Mucosa of rectum (tissue), 2 donors: ENCODE results near the gene ANO6.
A peak's percentile ranks its signal among the peaks of the same experiment; 100 is the strongest.

ENCODE experiments used
- H3K27ac ChIP-seq, 2 donors: one replicate each; pipeline ENCODE4 v1.7.0; 2013; ENCODE audit warnings: inconsistent platforms in 2 of 2, low read depth in 2 of 2, low read length in 2 of 2
- H3K27me3 ChIP-seq, 2 donors: one replicate each; pipeline ENCODE4 v1.7.0; 2013; ENCODE audit warnings: low read length in 2 of 2; ENCODE audit not compliant: control insufficient read depth in 2 of 2, insufficient read depth in 2 of 2
- H3K36me3 ChIP-seq, 2 donors: one replicate each; pipeline ENCODE4 v1.7.0; 2013; ENCODE audit warnings: low read length in 2 of 2; ENCODE audit not compliant: control insufficient read depth in 2 of 2, insufficient read depth in 2 of 2
- H3K4me1 ChIP-seq, 2 donors: one replicate each; pipeline ENCODE4 v1.7.0; 2013; ENCODE audit warnings: low read length in 2 of 2, mild to moderate bottlenecking in 1 of 2; ENCODE audit not compliant: control insufficient read depth in 2 of 2, insufficient read depth in 2 of 2
- H3K4me3 ChIP-seq, 2 donors: one replicate each; pipeline ENCODE4 v1.7.0; 2013; ENCODE audit warnings: low read length in 2 of 2
- H3K9ac ChIP-seq, 2 donors: one replicate each; pipeline ENCODE4 v1.7.0; 2013; ENCODE audit warnings: low read length in 2 of 2, low read depth in 1 of 2, mild to moderate bottlenecking in 1 of 2
- H3K9me3 ChIP-seq, 2 donors: one replicate each; pipeline ENCODE4 v1.7.0; 2013; ENCODE audit warnings: low read length in 2 of 2; ENCODE audit not compliant: control insufficient read depth in 2 of 2
- donor health status: healthy.
- donor health status: Normal muscosa, but diverticular disease.

Gene ANO6

GRCh38 chr12:45213107-45213506 lies 2.8 kb upstream of the ANO6 start:
- Histone ChIP-seq H3K4me1 (peaks cover 0 to 7% of the 10 kb centered on the region in 2 donors), H3K27ac (no peak overlapping the region), H3K36me3 (no peaks in the 10 kb centered on the region), H3K9me3 (no peaks in the 10 kb centered on the region), H3K4me3 (no peak overlapping the region), H3K9ac (no peak overlapping the region), H3K27me3 (no peaks in the 10 kb centered on the region)

GRCh38 chr12:45214071-45214470 lies 1.8 kb upstream of the ANO6 start:
- Histone ChIP-seq H3K9ac (no peak overlapping the region), H3K9me3 (no peaks in the 10 kb centered on the region), H3K36me3 (no peaks in the 10 kb centered on the region)

DNA sequence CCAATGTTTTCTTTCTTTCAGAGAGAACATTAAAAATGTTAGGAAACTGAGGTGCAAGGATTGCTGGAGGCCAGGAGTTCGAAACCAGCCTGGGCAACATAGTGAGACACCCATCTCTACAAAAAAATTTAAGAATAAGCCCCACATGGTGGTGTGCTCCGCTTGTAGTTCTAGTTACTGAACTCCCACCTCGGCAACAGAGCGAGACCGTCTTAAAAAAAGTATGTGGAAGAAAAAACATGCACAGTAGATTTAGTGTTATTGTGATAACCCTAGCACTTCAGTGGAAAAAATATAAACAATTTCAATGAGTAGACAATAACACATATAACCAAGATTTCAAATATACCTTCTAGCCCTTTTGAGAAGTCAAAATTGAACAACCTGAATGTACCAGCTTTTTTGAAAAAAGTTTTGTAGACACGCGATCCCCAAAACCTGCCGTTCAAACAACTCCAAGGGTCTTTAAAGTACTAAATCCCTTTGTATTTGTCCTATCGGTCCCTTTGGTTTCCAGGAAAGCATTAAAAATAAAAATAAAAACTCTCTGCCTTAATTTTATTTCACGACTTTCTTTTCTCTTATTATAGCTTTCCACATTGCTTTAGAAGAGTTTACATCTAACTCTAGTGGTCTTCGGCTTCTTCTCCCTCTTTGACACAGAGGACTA lies 1.0 kb upstream of the ANO6 start:
- H3K4me3 ChIP-seq, result peak overlapping the region; percentile 83 to 96
- peak overlapping the region; percentile 86 to 88 for H3K27ac ChIP-seq
- peak overlapping the region; percentile 77 to 81 for H3K9ac ChIP-seq
- H3K9me3 ChIP-seq, result no peaks in the 10 kb centered on the region
- no peaks in the 10 kb centered on the region for H3K36me3 ChIP-seq
- no peaks in the 10 kb centered on the region for H3K27me3 ChIP-seq
- H3K4me1 ChIP-seq, result peaks cover 0 to 7% of the 10 kb centered on the region in 2 donors

More at GRCh38 chr12:45214071-45214470, 1.8 kb upstream of the ANO6 start:
- Histone ChIP-seq H3K27me3 (no peaks in the 10 kb centered on the region), H3K4me3 (no peak overlapping the region), H3K27ac (no peak overlapping the region), H3K4me1 (peaks cover 0 to 7% of the 10 kb centered on the region in 2 donors)

DNA sequence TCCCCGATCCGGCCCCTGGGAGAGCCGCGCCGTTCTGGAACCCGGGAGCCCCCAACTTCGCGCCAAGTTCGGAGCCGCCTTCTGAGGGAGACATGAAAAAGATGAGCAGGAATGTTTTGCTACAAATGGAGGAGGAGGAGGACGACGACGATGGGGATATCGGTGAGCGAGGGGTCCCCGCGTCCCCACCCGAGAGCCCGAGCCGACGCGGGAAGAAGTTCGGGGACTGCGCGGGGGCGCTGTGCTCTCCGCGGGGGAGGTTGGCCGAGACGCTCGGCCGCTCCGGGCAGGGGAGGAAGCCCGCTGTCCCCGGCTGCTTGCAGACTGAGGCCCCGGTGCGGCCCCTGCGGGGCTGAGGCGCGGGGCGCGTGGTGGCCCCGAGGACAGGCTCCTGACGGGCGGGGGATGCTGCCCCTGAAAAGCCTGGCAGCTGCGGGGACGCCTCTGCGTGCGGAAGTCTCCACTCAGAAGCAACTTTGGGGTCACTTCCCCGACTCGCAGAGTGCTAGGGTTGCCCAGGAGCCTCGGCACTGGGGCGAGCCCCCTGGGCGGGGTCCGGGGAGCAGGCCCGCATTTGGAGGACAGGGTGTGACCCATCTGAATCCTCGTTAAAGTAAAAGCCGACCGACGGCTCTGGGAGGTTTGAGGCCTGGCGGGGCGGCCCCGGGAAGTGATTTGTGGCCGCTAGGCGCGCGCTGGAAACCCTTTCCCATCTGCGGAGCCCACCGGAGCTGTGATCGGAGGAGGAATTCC lies 511 bp downstream of the ANO6 start:
- Histone ChIP-seq H3K27ac (peak overlapping the region; percentile 86 to 88), H3K9me3 (no peaks in the 10 kb centered on the region), H3K9ac (peak overlapping the region; percentile 77 to 81), H3K4me1 (peaks cover 0 to 7% of the 10 kb centered on the region in 2 donors), H3K36me3 (no peaks in the 10 kb centered on the region), H3K27me3 (no peaks in the 10 kb centered on the region), H3K4me3 (peak overlapping the region; percentile 83 to 96)

DNA sequence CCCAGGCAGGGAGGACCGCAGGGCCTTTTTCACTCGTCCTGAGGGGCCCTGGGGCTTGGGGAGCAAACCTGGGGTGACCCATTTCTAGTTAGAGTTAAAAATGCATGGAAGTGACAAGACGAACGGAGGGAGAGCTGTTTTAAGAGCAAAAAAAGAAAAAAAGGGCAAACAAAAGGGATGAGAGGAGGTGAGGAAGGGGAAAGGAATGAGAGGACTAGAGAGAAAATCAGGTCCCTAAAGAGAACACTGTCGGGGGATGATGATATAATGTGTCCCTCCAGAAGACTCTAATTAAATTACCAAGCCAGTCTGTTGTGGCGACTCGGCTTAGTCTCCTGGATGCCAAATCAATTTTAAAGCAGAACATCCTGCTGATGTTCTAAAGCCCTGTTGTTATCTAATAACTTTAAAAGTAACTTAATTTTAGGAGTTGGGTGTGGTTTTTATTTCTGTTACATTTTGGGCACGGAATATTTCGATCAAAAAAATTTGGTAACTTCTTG lies 1.1 kb downstream of the ANO6 start:
- Histone ChIP-seq H3K4me1 (peaks cover 0 to 7% of the 10 kb centered on the region in 2 donors), H3K4me3 (peak overlapping the region; percentile 83 to 96), H3K36me3 (no peaks in the 10 kb centered on the region), H3K9me3 (no peaks in the 10 kb centered on the region), H3K9ac (peak overlapping the region; percentile 77 to 81), H3K27me3 (no peaks in the 10 kb centered on the region), H3K27ac (peak overlapping the region; percentile 86 to 88)

DNA sequence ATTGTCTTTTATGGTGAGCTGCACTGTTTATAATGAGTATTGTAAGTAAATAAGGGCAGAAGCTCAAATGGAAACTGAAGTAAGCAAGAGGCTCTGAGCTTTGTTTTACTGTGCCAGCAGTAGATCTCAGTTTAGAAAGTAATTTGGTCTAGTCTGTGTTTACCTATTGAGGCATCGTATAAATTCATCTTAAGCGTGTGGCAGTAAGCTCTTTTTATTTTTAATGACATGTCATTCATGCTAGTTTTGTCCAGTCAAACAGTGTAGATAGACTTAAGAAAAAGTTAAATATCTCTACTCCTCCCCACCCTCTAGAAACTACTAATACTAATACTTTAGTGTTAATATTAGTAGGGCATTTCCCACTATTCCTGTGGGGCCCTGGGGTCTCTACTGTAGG lies 2.0 kb downstream of the ANO6 start:
- Histone ChIP-seq H3K4me1 (peaks cover 0 to 7% of the 10 kb centered on the region in 2 donors), H3K27ac (no peak overlapping the region), H3K9me3 (no peaks in the 10 kb centered on the region), H3K36me3 (no peaks in the 10 kb centered on the region), H3K27me3 (no peaks in the 10 kb centered on the region), H3K9ac (no peak overlapping the region), H3K4me3 (peak overlapping the region; percentile 43 to 83)

- no peak overlapping the region for H3K4me3 ChIP-seq
- H3K9ac ChIP-seq, result no peak overlapping the region
- H3K9me3 ChIP-seq, result no peaks in the 10 kb centered on the region
- H3K4me1 ChIP-seq, result peaks cover 0 to 7% of the 10 kb centered on the region in 2 donors
- H3K36me3 ChIP-seq, result no peaks in the 10 kb centered on the region
- H3K27me3 ChIP-seq, result no peaks in the 10 kb centered on the region
- no peak overlapping the region for H3K27ac ChIP-seq
Measured at GRCh38 chr12:45219621-45220020, 3.7 kb downstream of the ANO6 start.

DNA sequence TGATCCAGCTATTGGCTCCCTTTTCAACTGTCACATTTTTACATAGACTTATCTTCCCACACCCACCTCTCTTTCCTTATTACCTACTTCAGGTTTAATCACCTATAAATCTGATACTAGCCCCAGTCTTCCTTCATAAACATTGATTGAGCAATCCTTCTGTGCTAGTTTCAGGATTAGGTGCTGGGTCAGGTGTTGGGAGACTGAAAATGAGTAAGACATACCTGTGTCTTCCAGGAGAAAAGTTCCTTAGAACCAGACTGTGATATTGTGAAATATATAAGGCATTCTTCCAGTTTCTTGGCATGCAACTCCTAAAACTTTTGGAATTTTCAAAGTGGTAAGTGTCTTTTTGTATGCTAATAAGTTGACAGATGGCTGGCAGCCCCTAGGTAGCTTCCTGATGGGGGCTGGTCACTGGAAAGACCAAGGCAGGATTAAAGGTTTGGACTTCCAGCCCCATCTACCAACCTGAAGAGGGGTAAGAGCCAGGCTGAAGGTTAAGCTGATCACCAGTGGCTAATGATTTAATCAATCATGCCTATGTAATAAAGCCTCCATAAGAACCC lies 4.6 kb downstream of the ANO6 start:
- peaks cover 0 to 7% of the 10 kb centered on the region in 2 donors for H3K4me1 ChIP-seq
- H3K4me3 ChIP-seq, result no peak overlapping the region
- no peaks in the 10 kb centered on the region for H3K27me3 ChIP-seq
- H3K9ac ChIP-seq, result no peak overlapping the region
- H3K27ac ChIP-seq, result no peak overlapping the region
- H3K36me3 ChIP-seq, result no peaks in the 10 kb centered on the region
- no peaks in the 10 kb centered on the region for H3K9me3 ChIP-seq

GRCh38 chr12:45220969-45221368 lies 5.1 kb downstream of the ANO6 start:
- H3K36me3 ChIP-seq, result no peaks in the 10 kb centered on the region
- H3K27ac ChIP-seq, result no peak overlapping the region
- H3K27me3 ChIP-seq, result no peaks in the 10 kb centered on the region
- no peak overlapping the region for H3K4me3 ChIP-seq
- peaks cover 0 to 5% of the 10 kb centered on the region in 2 donors for H3K4me1 ChIP-seq
- no peak overlapping the region for H3K9ac ChIP-seq
- H3K9me3 ChIP-seq, result no peaks in the 10 kb centered on the region

DNA sequence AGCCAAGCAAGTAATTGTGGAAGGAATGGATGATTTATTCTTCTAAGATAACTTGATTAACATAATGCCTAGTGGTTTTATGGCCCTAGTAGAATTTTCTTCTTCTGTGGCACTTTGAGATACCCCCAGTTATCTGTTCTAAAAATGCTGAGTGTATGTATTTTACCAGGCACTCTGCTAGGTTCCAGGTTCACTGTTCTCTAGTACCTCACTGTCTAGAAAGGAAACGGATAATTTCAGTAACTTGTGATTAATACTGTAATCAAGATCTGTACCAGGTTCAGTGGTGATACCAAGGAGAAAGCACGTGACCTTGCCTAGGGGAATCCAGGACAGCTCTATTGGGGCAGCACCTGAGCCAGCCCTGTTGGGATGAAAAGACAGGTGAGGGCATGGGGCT lies 8.0 kb downstream of the ANO6 start:
- H3K4me1 ChIP-seq, result no peaks in the 10 kb centered on the region

More for the DNA sequence above, 8.0 kb downstream of the ANO6 start:
- Histone ChIP-seq H3K27me3 (no peaks in the 10 kb centered on the region), H3K36me3 (no peaks in the 10 kb centered on the region), H3K4me3 (no peak overlapping the region), H3K9ac (no peak overlapping the region), H3K27ac (no peak overlapping the region), H3K9me3 (no peaks in the 10 kb centered on the region)
